ENCODE results near the gene ZFY.
A peak's percentile ranks its signal among the peaks of the same experiment; 100 is the strongest.
"Not testable (repeated sequence)": the region's sequence is repeated elsewhere in the genome, so short reads cannot be mapped to it uniquely, and the experiment has no call there.

ZFY gene

GRCh38 chrY:2979283-2979682, 44.1 kb downstream of the ZFY start:
- DNase-seq: no peak

GRCh38 chrY:2984491-2984890, 49.3 kb downstream of the ZFY start:
- no peak for DNase-seq

DNA sequence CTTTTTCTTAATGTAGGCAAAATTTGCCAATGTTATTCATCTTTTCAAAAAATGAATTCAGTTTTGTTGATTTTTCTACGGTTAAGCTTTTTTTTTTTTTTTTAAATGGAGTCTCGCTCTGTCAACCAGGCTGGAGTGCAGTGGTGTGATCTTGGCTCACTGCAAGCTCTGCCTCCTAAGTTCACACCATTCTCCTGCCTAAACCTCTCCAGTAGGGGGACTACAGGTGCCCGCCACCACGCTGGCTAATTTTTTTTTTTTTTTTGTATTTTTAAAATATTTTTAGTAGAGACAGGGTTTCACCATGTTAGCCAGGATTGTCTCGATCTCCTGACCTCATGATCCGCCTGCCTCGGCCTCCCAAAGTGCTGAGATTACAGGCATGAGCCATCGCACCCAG, 52.0 kb downstream of the ZFY start:
- DNase-seq: not testable (repeated sequence)

- DNase-seq: not testable (repeated sequence)
These were observed 62.2 kb downstream of the ZFY start for GRCh38 chrY:2997369-2997768.

- DNase-seq: no peak
These were observed 67.0 kb downstream of the ZFY start for GRCh38 chrY:3002190-3002589.

GRCh38 chrY:3002680-3003515, 67.7 kb downstream of the ZFY start:
- DNase-seq: peak; percentile 67

GRCh38 chrY:3003516-3003830, 68.3 kb downstream of the ZFY start:
- no peak for DNase-seq

- DNase-seq: peak; percentile 13
These were observed 68.7 kb downstream of the ZFY start for GRCh38 chrY:3003846-3004245.

- DNase-seq: peak; percentile 83
These were observed 70.8 kb downstream of the ZFY start for GRCh38 chrY:3006031-3006430.

DNA sequence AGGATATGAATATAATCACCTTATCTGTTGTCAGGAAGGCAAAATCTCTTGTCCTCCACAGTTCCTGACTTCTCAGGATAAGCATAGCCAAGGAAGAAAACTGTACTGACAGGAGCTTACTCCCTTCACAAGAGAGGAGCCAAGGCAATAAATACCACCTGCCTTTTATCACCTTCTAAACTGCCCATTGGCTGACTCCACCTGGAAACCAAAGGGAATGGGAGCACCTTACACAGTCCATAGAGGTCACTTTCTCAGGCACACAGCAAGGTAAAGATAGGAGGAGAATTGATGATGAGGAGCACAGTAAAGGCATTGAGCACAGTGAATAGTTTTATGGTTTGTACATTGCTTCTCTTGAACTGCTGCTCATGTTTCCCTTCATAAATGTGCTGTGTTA, 72.8 kb downstream of the ZFY start:
- no peak for DNase-seq

- DNase-seq: no peak
These were observed 77.0 kb downstream of the ZFY start for GRCh38 chrY:3012226-3012625.

DNA sequence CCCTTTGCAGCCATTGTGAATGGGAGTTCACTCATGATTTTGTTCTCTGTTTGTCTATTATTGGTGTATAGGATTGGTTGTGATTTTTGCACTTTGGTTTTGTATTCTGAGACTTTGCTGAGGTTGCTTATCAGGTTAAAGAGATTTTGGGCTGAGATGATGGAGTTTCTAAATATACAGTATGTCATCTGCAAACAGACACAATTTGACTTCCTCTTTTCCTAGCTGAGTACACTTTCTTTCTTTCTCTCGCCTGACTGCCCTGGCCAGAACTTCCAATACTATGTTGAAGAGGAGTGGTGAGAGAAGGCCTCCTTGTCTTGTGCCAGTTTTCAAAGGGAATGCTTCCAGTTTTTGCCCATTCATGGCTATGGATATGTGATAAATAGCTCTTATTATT, 81.4 kb downstream of the ZFY start:
- peak; percentile 43 for DNase-seq

- no peak for DNase-seq
These were observed 83.4 kb downstream of the ZFY start for GRCh38 chrY:3018546-3018945.

DNA sequence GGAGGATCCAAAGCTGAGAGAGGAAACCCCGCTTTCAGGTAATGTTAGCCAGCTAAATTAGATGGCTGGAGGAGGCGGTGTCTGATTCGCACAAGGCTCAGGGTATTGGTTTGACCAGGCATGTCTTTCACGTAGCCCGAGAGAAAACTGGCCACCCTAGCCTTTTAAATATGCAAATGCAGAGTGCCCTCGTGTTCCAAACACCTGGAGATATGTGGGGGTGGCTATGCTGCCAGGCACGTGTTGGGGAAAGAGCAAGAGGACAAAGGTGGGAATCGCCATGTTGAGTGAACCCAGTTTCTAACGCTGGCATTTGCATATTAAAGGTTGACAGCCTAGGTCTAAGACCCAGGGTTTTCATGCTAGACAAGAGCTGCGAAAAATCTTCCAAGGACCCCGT, 84.4 kb downstream of the ZFY start:
- no peak for DNase-seq

DNA sequence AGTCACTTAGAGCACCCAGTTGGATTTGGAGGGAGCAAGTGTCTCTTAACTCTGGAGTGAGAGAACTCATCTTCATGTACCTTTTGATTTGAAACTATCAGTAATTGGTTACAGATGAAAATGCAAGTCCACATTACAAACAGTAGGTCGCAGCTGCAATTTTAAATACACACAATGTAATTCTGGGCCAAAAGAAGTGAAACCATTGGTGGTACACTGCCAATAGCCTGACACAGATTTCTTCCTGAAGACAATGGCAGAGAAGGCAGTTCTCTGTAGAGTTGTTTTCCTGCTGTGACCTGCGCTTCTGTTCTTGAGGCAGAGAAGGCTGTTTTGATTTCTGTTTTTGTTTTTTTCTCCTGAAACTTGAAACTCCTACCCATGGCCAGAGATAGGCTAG, 86.0 kb downstream of the ZFY start:
- DNase-seq: no peak

DNA sequence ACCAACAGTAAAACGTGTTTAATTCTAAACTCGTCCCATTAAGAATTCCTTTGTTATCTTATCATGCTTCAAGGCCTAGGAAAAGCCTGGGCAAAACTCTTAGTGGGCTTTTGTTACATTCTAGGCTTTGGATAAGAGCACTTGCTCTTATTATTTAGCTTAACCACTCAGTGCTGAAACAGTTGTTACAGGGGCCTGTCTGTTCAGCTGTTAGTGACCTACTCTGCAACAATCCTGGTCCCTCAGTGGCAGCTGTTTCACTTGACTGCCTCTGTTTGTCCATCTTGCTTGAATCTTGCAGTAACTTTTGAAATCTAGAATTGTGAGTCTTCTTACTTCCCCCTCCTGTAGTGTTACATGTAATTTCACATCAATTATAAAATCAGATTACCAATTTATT, 88.4 kb downstream of the ZFY start:
- DNase-seq: no peak

- DNase-seq: peak; percentile 43
These were observed 90.2 kb downstream of the ZFY start for GRCh38 chrY:3025357-3025756.

Data from MV-4-11 (cell line).